ENCODE measurements around the gene NRIP2.

NRIP2 gene

DNA sequence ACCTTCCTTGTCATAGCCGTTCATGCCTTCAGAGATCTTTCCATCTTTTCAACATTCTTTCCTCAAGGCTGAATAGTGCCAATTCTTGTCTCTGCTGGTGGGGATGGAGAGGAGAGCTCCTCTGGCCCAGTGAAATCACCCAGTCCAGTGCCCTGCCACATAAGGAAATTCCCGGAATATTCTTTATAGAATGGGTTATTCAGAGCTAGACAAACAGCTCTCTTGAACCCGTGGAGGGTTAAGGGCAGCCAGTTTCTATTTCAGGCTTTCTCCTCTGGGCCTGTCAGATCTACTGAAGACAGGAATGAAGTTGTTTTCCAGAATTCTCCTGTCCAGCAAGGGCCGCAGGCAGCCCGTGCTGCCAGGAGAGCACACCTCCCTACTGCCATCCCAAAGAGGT is 8.1 kb upstream of the NRIP2 start:
- no peak for DNase-seq

DNA sequence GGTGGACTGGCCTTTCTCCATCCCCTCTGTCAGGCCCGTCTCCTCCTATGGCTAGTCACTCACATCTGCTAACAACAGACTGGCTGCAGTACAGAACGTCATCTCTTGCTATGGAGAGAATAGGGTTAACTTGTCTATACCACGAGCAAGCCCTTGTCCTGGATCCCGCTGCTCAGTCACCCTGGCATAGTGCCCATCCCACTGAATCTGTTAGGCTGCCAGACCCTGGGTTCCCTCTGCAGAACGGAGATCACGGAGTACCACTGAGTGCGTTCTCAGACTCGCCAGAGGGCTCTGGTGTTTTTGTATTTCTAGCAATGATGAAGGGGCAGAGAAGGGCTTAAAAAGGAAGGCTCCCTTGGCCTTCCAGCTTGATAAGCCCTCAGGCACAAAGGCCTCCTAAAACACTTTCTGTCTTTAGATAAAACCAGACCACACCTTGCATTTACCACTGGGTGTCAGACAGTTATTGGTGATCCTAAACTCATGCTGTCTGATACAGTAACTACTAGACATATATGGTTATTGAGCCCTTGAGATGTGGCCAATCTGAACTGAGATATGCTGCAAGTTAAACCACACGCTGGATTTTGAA is 6.3 kb upstream of the NRIP2 start:
- no peak for DNase-seq

DNA sequence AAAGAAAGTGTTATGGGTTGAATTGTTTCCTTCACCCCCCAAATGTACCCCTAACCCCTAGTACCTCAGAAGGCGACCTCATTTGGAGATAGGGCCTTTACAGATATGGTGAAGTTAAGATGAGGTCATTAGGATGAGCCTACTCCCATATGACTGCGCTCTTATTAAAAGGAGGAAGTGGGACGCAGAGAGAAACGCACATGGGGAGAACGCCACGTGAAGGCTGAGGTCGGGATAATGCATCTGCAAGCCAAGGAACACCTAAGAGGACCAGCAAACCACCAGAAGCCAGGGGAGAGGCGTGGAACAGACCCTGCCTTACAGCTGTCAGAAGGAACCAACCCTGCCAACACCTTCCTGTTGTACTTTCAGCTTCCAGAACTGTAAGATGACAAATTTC is 1.7 kb upstream of the NRIP2 start:
- no peak for DNase-seq

DNA sequence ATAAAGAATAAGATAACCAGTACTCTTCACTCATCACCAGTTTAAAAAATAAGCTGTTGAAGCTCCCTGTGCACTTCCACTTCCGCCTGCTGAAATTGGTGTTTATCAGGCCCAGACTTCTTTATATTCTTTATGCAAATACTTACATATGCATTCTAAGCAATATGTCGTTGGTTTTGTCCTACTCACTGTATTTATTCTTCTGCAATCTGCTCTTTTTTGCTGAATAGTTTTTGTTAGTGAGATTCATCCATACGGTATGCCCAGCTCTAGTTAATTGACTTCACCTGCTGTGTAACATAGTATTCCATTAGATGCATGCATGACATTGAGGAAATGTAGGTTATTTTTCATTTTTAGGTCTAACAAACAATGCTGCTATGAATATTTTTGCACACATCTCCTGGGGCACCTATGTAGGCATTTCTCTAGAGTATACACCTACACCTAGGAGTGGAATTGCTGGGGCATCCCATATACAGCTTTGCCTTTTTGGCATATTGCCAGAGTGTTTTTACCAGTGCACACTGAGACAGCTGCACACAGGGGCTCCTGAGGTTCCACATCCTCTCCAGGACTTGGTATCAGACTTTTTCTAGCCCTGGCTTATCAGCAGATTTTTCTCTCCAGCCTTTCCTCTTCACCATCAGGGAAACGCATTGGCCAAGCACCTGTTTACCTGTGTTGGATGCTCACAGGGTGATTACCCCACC is 1.0 kb upstream of the NRIP2 start:
- no peak for DNase-seq

DNA sequence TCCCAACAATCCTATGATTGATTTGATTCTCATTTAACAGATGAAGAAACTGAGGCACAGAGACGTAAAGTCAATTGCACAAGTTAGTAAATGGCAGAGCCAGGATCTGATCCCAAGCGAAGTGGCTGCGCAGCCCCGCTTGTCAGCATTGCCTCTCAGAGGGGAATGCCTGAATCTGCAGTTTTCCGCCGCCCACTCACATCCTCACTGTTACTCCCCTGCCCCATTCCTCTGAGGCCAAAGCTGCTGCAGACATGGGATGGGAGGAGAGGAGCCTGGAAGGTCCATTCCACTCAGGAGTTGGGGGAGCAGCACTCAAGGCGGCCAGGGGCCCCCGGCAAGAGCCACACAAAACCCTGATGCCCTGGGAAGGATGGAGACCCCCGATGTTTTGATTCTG is 1.0 kb downstream of the NRIP2 start:
- DNase-seq = no peak

DNA sequence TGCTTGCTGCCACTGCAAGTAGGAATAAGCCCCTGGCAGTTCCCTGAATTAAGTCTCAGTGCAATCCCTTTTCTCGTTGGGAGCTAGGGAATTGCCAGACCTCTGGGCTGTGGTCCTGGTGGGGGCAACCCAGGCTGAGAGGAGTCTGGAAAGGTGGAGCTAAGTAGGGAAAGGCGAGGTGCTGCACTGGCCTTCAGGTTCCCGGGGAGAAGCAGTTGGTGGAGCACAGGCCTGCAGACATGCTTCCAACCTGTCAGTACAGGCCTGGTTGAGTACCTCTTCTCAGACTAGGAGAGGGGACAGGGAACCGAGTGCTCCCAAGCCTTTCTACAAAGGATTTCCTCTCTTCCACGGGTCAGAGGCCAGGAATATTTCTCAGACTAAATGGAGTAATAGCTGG is 1.5 kb downstream of the NRIP2 start:
- DNase-seq = no peak

DNA sequence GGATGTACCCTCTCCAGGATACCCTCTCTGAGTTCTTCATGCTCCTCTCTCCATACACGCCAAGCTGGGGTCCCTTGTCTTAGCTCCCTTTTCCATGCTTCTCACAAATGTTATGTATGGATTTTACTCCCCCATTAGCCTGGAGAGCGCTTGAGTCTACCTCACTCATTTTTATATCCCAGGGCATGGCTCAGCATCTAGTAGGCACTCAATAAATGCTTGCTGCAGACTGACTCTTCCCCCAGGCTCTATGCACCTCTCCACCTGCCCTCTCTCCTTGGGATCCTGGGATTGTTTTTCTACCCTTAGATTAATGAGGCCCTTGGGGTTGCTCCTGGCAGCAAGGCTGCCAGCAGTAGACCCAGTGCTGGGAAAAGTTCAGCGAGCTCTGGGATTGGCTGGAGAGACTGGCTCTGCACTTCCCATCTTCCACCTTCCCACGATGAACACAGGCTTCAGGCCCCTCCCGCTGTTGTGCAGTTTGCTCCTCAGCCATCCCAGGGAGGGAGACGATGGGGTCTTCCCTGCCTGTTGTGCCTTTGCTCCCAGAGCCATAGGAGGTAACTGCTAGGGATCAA is 2.2 kb downstream of the NRIP2 start:
- no peak for DNase-seq

DNA sequence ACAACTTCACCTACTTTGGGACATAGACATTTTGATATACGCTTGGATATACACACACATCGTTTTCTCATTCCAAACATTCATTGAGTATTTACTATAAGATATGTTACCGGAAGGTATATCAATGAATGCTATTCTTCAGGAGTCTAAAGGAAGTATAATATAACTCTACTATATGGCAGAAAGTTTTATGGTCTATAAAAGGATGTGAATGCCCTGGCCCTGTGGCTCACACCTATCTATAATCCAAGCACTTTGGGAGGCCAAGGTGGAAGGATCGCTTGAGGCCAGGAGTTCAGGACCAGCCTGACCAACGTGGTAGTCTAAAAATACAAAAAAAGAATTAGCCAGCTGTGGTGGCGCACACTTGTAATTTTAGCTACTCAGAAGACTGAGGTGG is 5.6 kb downstream of the NRIP2 start:
- DNase-seq = no peak

DNA sequence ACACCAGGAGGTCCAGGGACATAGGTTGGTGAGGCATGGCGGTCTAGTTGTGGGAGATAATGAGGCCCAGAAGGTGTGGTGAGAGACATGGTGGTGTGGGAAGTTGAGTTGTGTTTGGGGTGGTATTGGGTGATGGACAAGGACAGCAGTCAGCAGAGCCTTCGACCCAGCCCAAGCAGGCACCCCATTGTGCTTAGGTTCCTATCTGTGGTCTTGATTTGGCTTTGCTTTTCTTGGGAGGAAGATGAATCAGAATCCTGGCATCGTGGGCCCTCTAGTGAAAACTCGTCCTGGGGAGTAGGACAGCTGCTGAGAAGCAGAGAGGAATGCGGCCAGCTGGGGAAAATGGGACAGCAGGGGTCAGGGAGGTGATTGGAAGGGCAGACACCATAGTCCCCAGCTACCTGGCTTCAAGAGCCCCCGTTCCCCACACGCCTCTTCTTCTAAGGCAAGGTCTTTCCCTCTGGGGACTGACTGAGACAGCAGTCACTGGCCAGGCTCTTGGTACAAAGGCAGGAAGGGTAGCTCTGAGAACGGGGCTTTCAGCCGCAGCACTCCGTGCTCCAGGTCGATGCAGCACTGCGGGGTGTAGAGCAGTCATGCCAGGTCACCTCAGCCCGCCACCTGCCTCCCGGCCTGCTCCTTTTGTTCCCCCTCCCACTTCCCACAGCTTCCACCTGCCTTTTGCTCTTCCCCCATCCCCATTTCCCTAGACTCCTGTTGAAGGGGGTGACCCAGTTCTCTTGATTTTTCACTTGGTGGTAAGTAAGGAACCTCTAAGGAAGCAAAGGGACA is 7.9 kb downstream of the NRIP2 start:
- DNase-seq = no peak

DNA sequence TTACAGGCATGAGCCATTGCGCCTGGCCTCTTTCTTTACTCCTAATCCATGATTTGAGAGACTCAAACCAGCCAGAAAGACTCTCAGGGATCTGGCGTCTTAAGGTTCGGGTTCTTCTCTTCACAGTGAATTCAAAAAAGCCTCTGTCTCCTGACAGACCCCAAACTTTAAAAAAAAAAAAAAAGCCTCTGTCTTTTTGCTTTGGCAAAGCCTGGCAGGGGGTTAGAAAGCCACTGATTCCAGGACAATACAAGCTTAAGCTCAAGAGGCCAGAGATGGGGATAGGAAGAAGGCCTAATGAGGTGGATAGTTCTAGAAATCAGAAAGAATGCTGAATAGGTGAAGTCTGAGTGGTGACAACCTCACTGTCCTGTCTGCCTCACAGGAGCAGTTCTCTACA is 8.8 kb downstream of the NRIP2 start:
- no peak for DNase-seq

DNA sequence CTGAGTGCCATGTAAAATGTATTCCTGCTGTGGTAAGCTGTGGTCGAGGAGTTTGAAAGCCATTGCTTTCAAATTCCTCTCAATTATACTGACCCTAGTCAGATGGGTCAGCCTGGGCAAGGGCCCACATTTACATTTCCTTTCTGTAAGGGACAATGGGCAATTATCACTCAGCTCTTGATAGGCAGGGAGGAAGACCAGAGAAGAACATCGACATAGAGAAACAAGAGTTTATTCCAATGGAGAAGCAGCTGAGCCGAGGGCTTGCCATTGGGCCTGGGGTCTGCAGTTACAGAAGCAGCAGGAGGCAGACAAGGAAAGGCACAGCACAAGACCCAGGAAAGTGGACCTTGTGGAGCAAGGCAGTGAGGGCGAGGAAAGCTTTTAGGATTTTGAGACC is 9.7 kb downstream of the NRIP2 start:
- DNase-seq = no peak

DNA sequence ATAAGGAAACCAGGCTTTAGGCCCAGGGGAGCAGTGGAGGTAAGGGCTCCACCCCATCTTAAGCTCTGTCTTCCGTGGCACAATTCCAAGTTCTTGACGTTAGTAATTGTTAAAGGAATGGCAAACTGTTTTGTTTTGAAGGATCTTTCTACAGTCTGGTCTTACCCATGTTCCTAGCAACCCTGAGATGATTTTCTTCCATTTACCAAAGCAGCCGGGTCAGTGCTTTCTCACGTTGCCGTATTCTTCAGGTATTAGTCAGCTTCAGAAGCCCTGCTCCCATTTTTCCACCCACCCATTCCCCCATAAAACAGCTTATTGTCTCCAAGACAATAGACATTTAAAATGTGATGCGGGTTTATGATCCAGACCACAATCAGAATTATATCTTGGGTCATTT is 10.3 kb downstream of the NRIP2 start:
- DNase-seq = no peak

DNA sequence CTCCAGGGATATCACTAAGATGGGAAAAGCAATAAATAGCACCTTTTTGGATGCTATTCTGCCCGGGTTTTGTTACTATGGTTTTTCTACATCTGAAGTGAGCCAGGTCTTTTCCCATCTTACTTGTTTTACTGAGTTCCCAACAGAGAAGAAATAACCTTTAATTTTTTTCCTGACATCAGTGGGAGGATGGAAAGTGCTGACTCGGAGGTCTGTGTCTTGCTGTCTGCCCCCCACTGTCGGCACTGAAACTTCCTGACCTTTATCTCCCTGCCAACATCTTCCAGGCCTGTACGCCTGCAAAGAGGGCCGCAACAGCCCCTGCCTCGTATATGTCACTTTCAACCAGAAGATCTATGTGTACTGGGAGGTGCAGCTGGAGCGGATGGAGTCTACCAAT is 11.4 kb downstream of the NRIP2 start:
- no peak for DNase-seq

DNA sequence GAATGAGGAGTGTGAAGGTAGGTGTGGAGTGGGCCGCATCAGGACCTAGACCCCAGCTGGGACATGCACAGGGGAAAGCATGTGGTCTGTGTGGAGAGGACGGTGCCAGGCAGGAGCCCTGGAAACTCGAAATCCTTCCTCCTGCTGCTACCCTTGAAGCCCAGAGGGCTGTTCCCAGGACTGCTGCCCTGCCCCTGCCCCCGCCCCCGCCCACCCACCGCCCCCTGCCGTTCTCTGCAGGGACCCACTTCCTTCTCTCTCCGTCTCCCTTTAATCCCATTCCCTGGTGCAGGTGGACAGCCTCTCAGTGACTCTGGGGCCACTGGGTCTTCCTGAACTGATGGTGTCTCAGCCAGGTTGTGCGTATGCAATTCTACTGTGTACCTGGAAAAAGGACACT is 14.4 kb downstream of the NRIP2 start:
- no peak for DNase-seq

DNA sequence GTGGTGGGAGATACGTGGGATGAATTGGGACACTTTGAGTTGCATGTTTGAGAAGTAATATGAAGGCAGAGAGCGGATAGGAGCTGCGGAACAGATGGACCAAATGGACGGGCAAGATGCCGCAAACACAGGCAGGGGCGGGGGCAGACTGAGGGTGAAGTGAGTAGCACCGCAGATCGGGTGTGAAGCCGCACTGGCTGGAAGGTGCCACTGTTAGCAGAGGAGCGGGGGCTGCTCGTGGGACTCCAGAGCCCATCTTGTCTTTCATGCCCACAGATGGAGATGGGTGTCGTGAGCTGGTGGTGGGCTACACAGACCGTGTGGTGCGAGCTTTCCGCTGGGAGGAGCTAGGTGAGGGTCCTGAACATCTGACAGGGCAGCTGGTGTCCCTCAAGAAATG is 15.0 kb downstream of the NRIP2 start:
- no peak for DNase-seq

DNA sequence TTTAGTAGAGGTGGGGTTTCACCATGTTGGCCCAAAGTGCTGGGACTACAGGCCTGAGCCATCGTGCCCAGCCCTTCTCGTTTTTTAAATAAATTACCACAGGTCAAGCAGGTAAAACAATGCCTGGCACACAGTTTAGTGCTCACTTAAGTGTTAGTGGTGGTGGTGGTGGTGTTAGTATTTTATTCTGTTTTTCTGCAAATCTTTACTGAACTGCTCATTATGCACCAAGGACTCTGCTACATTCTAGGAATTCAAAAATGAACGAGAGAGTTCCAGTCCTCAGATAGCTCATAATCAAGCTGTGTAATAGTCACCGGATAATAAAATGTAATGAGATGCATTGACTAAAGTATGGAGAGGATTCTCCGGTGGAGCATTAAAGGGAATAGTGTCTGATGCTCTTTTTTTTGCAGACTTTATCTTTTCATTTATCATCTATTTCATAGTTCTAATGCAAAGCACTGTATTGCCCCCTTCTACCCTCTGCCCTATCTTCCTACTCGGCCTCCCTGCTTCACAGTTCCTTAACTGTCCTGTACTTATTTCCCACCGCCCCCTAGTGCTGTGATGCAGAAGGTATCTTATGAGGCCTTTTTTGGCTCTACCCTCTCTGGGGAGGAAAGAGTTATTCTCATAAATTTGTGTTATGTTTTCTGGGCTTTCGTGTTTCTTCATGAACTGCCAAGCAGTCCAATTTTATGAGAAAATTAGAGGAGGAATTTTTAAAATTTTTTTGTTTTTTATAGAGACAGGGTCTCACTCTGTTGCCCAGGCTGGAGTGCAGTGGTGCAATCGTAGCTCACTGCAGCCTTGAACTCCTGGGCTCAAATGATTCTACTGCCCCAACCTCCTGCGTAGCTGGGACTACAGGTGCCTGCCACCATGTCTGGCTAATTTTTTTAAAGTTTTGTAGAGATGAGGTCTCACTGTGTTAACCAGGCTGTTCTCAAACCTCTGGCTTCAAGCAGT is 21.3 kb downstream of the NRIP2 start:
- peak; percentile 45 for DNase-seq

DNA sequence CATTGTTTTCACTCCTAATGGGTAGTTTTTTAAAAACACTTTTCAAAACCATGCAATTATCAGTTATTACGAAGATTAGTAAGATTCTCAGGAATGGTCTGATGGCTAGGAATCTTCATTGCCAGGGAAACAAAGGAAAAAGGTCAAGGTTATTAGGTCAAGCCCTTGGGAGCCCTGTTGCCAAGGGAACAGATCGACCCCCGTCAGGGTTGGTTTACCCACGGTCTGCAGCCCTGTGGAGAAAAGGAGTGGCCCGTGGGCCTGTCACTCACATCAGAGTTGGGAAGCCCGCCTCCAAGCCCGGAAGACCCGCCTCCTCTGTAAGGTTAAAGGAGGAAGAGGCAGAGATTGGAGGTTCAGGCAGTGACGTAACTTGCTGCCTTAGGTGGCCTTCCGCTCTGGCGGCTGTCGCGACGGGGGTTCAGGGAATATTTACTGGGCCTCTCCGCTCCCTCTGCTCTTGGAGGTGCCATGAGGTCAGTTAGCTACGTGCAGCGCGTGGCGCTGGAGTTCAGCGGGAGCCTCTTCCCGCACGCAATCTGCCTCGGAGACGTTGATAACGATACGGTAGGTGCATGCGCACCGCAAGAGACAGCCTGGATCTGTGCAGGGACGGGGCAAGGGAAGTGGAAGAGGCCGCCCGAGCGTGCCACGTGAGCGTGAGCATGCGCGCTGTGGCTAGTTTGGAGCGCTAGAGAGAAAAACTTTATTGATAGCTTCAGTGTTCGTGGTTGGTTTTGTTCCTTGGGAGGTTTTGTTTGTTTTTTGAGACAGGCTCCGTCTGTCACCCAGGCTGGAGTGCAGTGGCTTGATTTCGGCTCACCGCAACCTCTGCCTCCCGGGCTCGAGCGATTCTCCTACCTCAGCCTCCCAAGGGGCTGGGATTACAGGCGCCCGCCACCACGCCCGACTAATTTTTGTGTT is 22.3 kb downstream of the NRIP2 start, which contains the start of gene ITFG2:
Gene ITFG2 (plus strand): TSS at position 379 of the 924 bp plus-strand sequence. CDS start 93 bp downstream, at position 472.
- DNase-seq = peak; percentile 95

DNA sequence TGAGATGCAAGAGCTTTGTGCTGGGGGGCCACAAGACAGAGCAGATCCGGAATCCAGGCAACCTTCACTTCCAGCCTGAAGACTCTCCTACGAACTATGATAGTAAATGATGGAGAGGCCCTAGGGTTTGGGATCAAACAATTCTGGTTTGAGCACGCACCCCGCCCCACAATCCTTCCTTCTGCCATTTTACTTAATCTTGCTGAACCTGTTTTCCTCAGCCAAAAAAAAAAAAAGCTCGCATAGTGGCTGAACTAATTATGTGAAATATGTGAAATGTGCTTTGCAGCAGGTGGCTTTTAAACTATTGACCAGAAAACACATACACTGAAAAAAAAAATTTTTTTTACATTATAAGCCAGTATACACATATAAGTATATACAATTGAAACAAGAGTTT is 23.0 kb downstream of the NRIP2 start:
- DNase-seq = no peak

DNA sequence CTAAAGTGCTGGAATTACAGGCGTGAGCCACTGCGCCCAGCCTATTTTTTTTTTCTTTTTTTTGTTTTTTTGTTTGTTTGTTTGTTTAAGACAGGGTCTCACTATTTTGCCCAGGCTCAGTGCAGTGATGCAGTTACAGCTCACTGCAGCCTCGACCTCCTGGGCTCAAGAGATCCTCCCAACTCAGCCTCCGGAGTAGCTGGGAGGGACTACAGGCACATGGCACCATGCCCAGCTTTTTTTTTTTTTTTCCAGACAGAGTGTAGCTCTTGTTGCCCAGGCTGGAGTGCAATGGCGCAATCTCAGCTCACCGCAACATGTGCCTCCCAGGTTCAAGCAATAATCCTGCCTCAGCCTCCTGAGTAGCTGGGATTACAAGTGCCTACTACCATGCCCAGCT is 28.1 kb downstream of the NRIP2 start:
- DNase-seq = no peak

DNA sequence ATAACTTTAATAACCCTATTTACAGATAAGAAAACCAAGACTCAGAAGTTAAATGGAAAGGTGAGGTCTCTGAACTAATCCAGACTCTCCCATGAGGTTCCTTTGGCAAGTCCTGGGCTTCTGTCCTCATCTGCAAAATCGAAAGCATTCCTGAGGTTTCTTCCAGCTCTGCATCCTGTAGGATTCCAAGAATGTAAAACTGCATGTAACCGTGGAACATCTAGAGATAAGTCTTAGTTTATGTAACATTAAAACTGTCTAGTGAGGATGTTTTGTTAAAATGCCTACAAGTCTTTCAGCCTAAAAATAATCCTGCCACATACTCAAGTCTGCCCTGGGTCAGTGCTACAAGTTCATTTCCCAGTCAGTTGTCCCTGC is 29.7 kb downstream of the NRIP2 start:
- DNase-seq = no peak

DNA sequence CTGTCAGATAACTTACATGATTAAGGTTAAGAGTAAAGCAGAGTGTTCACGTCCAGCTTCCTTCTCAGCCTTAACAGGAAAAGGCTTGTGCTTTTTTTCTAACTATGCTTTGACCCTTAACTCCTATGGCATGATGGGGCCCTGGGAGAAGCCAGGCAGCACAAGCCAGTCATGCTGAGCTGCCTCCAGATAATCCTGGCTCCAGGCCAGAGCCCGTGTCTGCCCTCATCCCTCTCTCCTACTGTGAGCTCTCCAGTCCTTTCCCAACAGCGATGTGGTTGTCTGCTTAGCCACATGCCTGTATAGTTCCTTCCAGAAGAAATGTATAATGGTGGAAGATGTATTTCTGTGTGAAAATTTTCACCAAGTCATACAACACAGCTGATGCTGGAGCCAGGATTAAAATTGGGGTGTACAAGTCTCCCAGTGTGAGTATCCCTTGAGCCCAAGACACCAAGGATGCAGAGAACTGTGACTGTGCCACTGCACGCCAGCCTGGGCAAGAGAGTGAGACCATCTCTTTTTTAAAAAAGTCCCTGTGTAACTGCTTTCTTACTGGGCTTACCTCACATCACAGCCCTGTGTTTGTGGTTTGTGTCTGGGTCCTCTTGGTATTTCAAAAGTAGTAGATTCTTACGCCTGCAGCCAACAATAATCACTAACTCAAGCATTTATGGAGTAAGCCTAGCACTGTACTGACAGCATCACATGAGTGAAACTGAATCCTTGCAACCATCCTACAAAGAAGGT is 30.3 kb downstream of the NRIP2 start:
- DNase-seq = no peak

All from activated CD8-positive, alpha-beta memory T cell treated with anti-CD3 and anti-CD28 coated beads, Interleukin-2, amount 50 U/mL, for 4 hours (primary cell).